ENCODE results near the gene TUBA3D.
"Not testable (repeated sequence)": the region's sequence is repeated elsewhere in the genome, so short reads cannot be mapped to it uniquely, and the experiment has no call there.

TUBA3D gene

GRCh38 chr2:131475831-131476230 is at the start of gene TUBA3D:
TUBA3D (plus strand) TSS chr2:131476119; CDS start chr2:131476200, 81 bp downstream.
- DNase-seq (ENCODE audit: low read depth, low spot score) = no peak

GRCh38 chr2:131426727-131427126 is 49.2 kb upstream of the TUBA3D start:
- DNase-seq (ENCODE audit: low read depth, low spot score) = no peak

GRCh38 chr2:131431336-131431735 is 44.6 kb upstream of the TUBA3D start:
- no peak for DNase-seq (ENCODE audit: low read depth, low spot score)

- DNase-seq (ENCODE audit: low read depth, low spot score) = not testable (repeated sequence)
These were observed 35.0 kb upstream of the TUBA3D start for GRCh38 chr2:131440742-131441468.

- DNase-seq (ENCODE audit: low read depth, low spot score) = not testable (repeated sequence)
These were observed 31.0 kb upstream of the TUBA3D start for GRCh38 chr2:131444736-131445514.

GRCh38 chr2:131445515-131445797 is 30.5 kb upstream of the TUBA3D start:
- not testable (repeated sequence) for DNase-seq (ENCODE audit: low read depth, low spot score)

GRCh38 chr2:131445896-131446295 is 30.0 kb upstream of the TUBA3D start:
- DNase-seq (ENCODE audit: low read depth, low spot score) = no peak

GRCh38 chr2:131447981-131448380 is 27.9 kb upstream of the TUBA3D start:
- not testable (repeated sequence) for DNase-seq (ENCODE audit: low read depth, low spot score)

GRCh38 chr2:131451265-131451949 is 24.5 kb upstream of the TUBA3D start:
- DNase-seq (ENCODE audit: low read depth, low spot score) = not testable (repeated sequence)

GRCh38 chr2:131454914-131455313 is 21.0 kb upstream of the TUBA3D start:
- not testable (repeated sequence) for DNase-seq (ENCODE audit: low read depth, low spot score)

- not testable (repeated sequence) for DNase-seq (ENCODE audit: low read depth, low spot score)
These were observed 8.2 kb upstream of the TUBA3D start for GRCh38 chr2:131467722-131468121.

GRCh38 chr2:131470944-131471343 is 5.0 kb upstream of the TUBA3D start:
- not testable (repeated sequence) for DNase-seq (ENCODE audit: low read depth, low spot score)

GRCh38 chr2:131471624-131472023 is 4.3 kb upstream of the TUBA3D start:
- not testable (repeated sequence) for DNase-seq (ENCODE audit: low read depth, low spot score)

- DNase-seq (ENCODE audit: low read depth, low spot score) = not testable (repeated sequence)
These were observed 2.7 kb upstream of the TUBA3D start for GRCh38 chr2:131473266-131473665.

- DNase-seq (ENCODE audit: low read depth, low spot score) = not testable (repeated sequence)
These were observed 444 bp downstream of the TUBA3D start for GRCh38 chr2:131476363-131476762.

GRCh38 chr2:131477227-131477626 is 1.3 kb downstream of the TUBA3D start:
- DNase-seq (ENCODE audit: low read depth, low spot score) = not testable (repeated sequence)

- not testable (repeated sequence) for DNase-seq (ENCODE audit: low read depth, low spot score)
These were observed 2.3 kb downstream of the TUBA3D start for GRCh38 chr2:131478074-131478849.

GRCh38 chr2:131478850-131479461 is 3.0 kb downstream of the TUBA3D start:
- not testable (repeated sequence) for DNase-seq (ENCODE audit: low read depth, low spot score)

- DNase-seq (ENCODE audit: low read depth, low spot score) = not testable (repeated sequence)
These were observed 4.4 kb downstream of the TUBA3D start for GRCh38 chr2:131480351-131480750.

- DNase-seq (ENCODE audit: low read depth, low spot score) = not testable (repeated sequence)
These were observed 6.7 kb downstream of the TUBA3D start for GRCh38 chr2:131482506-131483155.
